Prostate gland (tissue), 2 donors: ENCODE data around the gene DDX47.

Source experiments
- CTCF ChIP-seq, 4 experiments: fragments of 200-600 bp in 2 of 4; fragments of 450-650 bp in 2 of 4; sonication (generic) in 2 of 4; IDR thresholded peaks; 1 replicate in 3 of 4; 2 replicates in 1 of 4; pipeline ENCODE4 v1.5.1; 2016 to 2019; ENCODE audit warnings: antibody characterized with exemption in 4 of 4, mild to moderate bottlenecking in 2 of 4, moderate library complexity in 2 of 4
- POLR2A ChIP-seq: fragments of 450-650 bp; IDR thresholded peaks from one replicate; pipeline ENCODE4 v1.6.1; 2016; ENCODE audit warnings: antibody characterized with exemption, mild to moderate bottlenecking
- POLR2AphosphoS5 ChIP-seq: sonication (generic); formaldehyde crosslinking; IDR thresholded peaks from one replicate; pipeline ENCODE4 v1.6.1; 2017; ENCODE audit warnings: antibody characterized with exemption

DNA sequence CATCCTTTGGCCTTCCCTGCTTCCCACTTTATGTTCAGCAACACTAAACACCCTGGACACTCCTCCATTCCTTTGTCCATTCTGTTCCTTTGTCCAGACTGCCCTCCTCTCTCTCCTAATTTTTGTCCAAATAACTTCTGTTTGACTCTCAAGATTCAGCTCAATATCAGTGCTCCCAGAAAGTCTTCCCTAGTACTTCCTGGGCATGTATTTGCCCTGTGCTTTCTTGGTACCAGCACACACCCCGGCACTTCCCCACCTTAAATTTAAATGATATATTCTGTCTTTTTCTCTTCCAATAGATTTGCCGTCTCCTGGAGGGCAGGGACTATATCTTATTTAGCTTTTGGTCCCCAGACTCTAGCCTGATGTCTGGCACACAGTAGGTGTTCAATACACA lies 34.1 kb upstream of the DDX47 start:
- TF ChIP-seq POLR2A (no peak), CTCF (IDR thresholded peaks at IDR 0.05) (no peak), POLR2AphosphoS5 (no peak)
